ENCODE data around the gene TMEM59L.

Gene TMEM59L

DNA sequence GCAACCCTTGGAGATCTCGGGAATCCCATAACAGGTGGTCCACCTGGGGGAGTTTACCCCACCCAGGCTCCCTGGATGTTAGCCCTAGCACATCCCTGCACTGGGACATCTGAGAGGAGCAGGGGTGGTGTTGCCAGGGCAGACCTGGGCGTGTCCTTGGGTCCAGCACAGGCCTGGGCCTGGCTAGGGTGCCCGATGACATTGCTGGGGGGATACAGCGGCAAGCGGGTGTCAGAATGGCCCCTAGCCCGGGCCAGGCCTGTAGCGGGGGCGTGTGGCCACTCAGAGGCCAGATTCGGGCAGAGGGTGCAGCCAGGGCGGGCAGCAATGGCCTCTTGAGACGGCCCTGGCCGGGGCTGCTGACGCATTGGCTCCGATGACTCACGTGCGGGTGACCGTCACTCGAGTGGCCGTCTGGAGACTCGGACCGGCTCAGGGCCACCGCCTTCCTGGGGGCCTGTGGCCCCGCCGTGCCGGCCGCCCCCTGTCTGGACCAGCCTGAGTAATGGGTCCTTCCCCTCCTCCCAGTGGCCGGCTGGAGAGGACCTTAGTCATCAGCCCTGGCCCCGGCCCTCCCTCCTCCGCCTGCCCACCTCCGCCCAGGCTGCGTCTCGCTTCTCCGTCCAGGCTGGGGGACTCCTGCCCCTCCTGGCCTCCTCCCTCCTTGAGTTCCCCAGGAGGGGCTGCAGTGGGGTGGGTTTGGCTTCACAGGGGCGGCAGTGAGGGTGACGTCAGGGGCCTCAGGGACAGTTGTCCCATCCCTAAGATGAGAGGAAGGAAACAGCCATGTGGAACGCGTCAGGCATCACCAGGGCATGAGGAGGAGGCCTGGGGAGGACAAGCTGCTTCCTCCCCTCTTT, 47.6 kb downstream of the TMEM59L start:
- no peak for DNase-seq

DNA sequence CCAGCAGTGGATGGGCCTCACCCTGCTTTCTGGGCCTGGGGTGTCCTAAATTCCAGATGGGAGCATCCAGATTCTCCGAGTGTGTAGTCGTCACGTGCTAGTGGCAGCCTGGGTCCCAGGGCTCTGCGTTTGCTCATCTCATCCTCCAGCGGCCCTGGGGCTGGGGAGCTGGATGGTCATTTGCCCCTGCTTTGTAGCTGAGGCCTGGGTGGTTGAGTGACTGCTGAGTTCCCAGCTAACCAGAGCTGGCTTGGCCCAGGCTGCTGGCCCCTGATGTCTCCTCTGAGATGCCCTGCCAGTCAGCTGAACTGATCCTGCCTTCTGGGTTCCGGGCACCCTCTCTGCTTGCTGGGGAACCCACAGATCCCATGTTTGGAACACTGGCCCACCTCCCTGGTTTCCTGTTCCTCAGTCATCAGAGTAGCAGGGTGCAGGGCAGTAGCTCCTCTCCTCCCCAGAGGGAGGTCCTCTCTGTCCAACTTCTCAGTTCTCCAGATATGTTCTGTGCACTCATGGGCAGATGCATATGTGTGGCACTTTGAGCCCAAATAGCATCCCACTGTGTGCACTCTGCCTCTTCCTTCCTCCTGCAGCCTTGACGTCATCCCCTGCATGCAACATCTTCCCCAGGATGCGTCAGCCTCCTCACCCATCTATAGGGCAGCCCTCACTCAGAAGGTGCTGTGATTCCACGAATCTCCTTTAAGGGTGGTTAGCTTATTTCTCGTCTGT, 48.4 kb downstream of the TMEM59L start:
- no peak for DNase-seq

DNA sequence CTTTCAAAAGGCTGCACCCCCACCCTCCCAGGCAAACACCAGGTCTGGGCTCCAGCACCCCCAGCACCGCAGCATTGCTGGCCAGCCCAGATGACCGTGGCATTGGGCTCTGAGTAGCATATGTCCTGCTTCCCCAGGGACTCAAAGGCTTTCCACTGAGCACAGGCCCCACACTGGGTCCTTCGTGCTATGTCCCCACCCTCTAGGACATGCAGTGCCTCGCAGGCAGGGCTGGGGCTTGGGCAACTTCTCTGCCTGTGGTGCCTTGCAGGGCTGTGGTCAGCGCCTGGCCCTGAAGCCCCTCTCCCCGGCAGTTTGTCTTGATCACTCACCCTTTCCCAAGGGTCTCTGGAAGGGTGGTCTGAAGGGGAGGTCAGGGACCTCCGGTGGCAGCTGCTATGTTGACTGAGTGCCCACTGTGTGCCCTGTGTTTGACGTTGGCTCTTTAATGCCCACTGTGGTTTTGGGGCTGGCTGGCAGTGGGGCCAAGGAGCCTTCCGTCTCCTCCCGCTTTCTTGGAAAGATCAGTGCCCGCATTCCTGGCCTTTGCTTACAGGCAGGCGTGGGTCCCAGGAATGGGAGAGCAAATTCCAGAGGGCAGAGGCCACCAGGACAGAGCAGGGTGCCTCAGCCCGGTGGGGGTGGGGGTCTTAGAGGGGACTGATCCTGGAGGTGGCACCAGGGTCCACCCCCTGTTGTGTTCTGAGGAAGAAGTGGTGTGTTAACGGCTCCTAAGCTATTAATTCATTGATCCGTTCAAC, 50.5 kb downstream of the TMEM59L start:
- no peak for DNase-seq

DNA sequence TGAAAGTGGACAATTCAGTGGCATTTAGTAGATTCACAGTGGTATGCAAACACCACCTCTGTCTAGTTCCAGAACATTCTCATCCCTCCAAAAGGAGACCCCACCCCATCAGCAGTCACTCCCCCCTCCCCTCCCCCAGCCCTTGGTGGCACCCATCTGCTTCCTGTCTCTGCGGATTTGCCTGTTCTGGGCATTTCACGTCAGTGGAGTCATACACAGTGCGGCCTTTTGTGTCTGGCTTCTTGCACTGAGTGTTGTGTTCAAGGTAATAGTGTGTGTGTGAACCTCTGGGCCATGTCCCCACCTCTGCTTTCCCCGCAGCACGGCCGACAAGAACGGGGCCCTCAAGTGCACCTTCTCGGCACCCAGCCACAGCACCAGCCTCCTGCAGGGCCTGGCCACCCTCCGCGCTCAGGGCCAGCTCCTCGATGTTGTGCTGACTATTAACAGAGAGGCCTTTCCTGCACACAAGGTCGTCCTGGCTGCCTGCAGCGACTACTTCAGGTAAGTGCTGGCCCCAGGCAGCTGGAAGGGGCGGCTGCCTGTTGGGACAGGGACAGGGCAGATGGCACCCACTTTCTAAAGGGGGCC, 51.4 kb downstream of the TMEM59L start:
- DNase-seq = no peak

DNA sequence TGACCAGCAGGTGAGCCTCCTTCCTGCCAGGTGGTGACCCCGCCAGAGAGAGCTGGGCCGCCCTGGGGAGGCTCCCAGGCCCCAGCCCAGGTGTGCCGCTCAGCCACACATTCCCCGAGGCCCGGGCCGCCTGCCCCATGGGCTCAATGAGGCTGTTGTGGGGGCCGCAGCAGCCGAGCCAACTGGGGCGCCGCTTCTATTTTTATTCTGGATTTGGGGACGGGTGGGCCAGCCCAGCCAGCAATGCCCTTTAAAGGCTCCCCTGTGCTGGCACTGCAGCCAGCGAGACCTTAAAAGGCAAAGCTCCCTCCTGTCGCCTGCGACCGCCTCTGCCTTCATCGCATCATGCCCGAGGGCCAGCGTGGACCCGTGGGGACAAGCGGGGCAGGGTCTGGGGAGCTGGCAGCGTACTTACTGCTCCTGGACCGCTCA, 53.1 kb downstream of the TMEM59L start:
- no peak for DNase-seq

GRCh38 chr19:18666317-18666716, 53.6 kb downstream of the TMEM59L start:
- no peak for DNase-seq

DNA sequence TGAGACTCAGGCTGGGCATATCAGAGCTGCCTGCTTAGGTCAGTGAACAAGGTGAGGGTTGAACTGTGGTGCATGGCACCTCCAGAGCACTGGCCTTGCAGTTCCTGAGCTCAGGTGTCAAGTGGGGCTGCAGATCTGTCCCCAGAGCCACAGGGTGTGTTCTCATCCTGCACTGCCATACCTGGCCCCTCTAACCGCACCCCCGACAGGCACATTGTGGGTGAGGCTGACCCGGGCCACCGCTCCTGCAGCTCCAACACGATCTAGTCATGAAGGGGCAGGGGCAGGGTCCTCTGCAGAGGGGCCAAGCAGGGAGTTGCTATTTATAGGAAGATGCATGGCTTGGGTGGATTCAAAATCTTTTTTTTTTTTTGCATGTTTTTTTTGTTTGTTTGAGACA, 54.1 kb downstream of the TMEM59L start:
- DNase-seq = no peak

- no peak for DNase-seq
Measured at GRCh38 chr19:18667531-18668251, 55.0 kb downstream of the TMEM59L start.

- DNase-seq = no peak
Measured at GRCh38 chr19:18668252-18668631, 55.6 kb downstream of the TMEM59L start.

DNA sequence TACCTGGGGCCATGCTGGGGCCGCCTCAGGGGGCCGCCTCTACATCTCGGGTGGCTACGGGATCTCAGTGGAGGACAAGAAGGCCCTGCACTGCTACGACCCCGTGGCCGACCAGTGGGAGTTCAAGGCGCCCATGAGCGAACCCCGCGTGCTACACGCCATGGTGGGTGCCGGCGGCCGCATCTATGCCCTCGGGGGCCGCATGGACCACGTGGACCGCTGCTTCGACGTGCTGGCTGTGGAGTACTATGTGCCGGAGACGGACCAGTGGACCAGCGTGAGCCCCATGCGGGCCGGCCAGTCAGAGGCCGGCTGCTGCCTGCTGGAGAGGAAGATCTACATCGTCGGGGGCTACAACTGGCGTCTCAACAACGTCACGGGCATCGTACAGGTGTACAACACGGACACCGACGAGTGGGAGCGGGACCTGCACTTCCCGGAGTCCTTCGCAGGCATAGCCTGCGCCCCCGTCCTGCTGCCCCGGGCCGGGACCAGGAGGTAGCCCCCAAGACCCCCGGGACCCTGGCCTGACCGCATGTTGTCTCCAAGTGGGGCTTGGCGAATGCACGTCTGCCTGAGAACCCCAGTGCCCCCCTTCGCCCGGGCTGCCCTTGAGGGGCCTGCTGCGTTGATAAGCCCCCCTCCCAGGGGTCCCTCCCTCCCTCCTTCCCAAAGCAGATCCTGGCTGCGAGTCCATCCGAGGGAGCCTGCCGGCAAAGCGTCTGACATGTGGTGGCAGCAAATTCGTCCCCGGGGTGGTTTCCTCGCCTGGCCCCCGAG, 56.3 kb downstream of the TMEM59L start:
- DNase-seq = no peak

DNA sequence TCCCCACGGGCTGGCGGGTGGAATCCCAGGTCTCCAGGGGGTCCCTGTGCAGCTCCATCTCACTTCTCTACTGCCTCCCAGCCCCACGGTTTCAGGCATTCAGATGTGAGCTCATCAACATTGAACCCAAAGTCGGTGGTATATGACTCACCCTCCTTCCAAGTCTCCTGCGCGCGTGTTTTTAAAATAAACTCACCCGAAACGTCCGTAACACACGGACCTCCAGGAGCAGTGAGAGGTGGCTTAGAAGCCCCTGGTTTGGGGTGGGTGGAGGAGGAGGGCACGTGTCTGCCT, 56.8 kb downstream of the TMEM59L start:
- no peak for DNase-seq

- DNase-seq = no peak
Measured at GRCh38 chr19:18669883-18670282, 57.2 kb downstream of the TMEM59L start.

GRCh38 chr19:18670312-18670711, 57.6 kb downstream of the TMEM59L start:
- no peak for DNase-seq

Data from KG1 (cell line).